ENCODE data around the gene NUMB.
A peak's percentile ranks its signal among the peaks of the same experiment; 100 is the strongest.

The NUMB gene

GRCh38 chr14:73264080-73264884 lies 194.1 kb downstream of the NUMB start:
- DNase-seq = no peak
- Mint-ChIP-seq H3K36me3 (ENCODE audit: low read depth) (no peaks in the 10 kb centered on the region), H3K4me3 (no peak overlapping the region), H3K27ac (no peak overlapping the region), H3K9me3 (no peaks in the 10 kb centered on the region), H3K27me3 (peaks cover 15% of the 10 kb centered on the region), H3K4me1 (ENCODE audit: low read depth) (no peaks in the 10 kb centered on the region)

- Mint-ChIP-seq H3K4me1 (ENCODE audit: low read depth) (no peaks in the 10 kb centered on the region), H3K27ac (no peak overlapping the region), H3K9me3 (no peaks in the 10 kb centered on the region), H3K36me3 (ENCODE audit: low read depth) (no peaks in the 10 kb centered on the region), H3K27me3 (peaks cover 9% of the 10 kb centered on the region), H3K4me3 (no peak overlapping the region)
- DNase-seq = no peak
These were observed 194.7 kb downstream of the NUMB start for GRCh38 chr14:73263606-73264005.

- Mint-ChIP-seq H3K27me3 (peaks cover 9% of the 10 kb centered on the region), H3K36me3 (ENCODE audit: low read depth) (no peaks in the 10 kb centered on the region), H3K4me1 (ENCODE audit: low read depth) (peaks cover 5% of the 10 kb centered on the region), H3K9me3 (no peaks in the 10 kb centered on the region), H3K4me3 (no peak overlapping the region), H3K27ac (no peak overlapping the region)
- no peak for DNase-seq
These were observed 195.7 kb downstream of the NUMB start for GRCh38 chr14:73262427-73263183.

GRCh38 chr14:73261520-73262426 lies 196.6 kb downstream of the NUMB start:
- Mint-ChIP-seq H3K36me3 (ENCODE audit: low read depth) (no peaks in the 10 kb centered on the region), H3K27ac (no peak overlapping the region), H3K9me3 (no peaks in the 10 kb centered on the region), H3K4me1 (ENCODE audit: low read depth) (peaks cover 5% of the 10 kb centered on the region), H3K27me3 (peaks cover 9% of the 10 kb centered on the region), H3K4me3 (no peak overlapping the region)
- peak; percentile 27 for DNase-seq

GRCh38 chr14:73261075-73261474 lies 197.3 kb downstream of the NUMB start:
- Mint-ChIP-seq H3K9me3 (no peaks in the 10 kb centered on the region), H3K27me3 (peaks cover 9% of the 10 kb centered on the region), H3K4me3 (no peak overlapping the region), H3K4me1 (ENCODE audit: low read depth) (peaks cover 5% of the 10 kb centered on the region), H3K27ac (no peak overlapping the region), H3K36me3 (ENCODE audit: low read depth) (no peaks in the 10 kb centered on the region)
- DNase-seq = peak; percentile 27

GRCh38 chr14:73260574-73260973 lies 197.8 kb downstream of the NUMB start:
- H3K9me3 Mint-ChIP-seq = no peaks in the 10 kb centered on the region
- H3K4me3 Mint-ChIP-seq = no peak overlapping the region
- H3K4me1 Mint-ChIP-seq (ENCODE audit: low read depth) = peaks cover 5% of the 10 kb centered on the region

GRCh38 chr14:73259837-73260236 lies 198.5 kb downstream of the NUMB start:
- no peak for DNase-seq
- no peak overlapping the region for H3K4me3 Mint-ChIP-seq
- H3K36me3 Mint-ChIP-seq (ENCODE audit: low read depth) = no peaks in the 10 kb centered on the region
- no peaks in the 10 kb centered on the region for H3K9me3 Mint-ChIP-seq
- H3K4me1 Mint-ChIP-seq (ENCODE audit: low read depth) = peaks cover 5% of the 10 kb centered on the region
- H3K27me3 Mint-ChIP-seq = peaks cover 9% of the 10 kb centered on the region
- no peak overlapping the region for H3K27ac Mint-ChIP-seq

More at GRCh38 chr14:73260574-73260973, 197.8 kb downstream of the NUMB start:
- peak; percentile 22 for DNase-seq
- Mint-ChIP-seq H3K27ac (no peak overlapping the region), H3K27me3 (peaks cover 9% of the 10 kb centered on the region), H3K36me3 (ENCODE audit: low read depth) (no peaks in the 10 kb centered on the region)

- Mint-ChIP-seq H3K27ac (no peak overlapping the region), H3K9me3 (no peaks in the 10 kb centered on the region), H3K4me1 (ENCODE audit: low read depth) (peaks cover 5% of the 10 kb centered on the region), H3K27me3 (peaks cover 6% of the 10 kb centered on the region), H3K4me3 (no peak overlapping the region), H3K36me3 (ENCODE audit: low read depth) (no peaks in the 10 kb centered on the region)
- DNase-seq = peak; percentile 26
These were observed 199.3 kb downstream of the NUMB start for GRCh38 chr14:73258845-73259611.

- H3K27ac Mint-ChIP-seq = no peak overlapping the region
- peaks cover 5% of the 10 kb centered on the region for H3K4me1 Mint-ChIP-seq (ENCODE audit: low read depth)
- no peak for DNase-seq
- no peaks in the 10 kb centered on the region for H3K36me3 Mint-ChIP-seq (ENCODE audit: low read depth)
- peaks cover 3% of the 10 kb centered on the region for H3K27me3 Mint-ChIP-seq
- no peak overlapping the region for H3K4me3 Mint-ChIP-seq
- no peaks in the 10 kb centered on the region for H3K9me3 Mint-ChIP-seq
These were observed 200.3 kb downstream of the NUMB start for GRCh38 chr14:73258076-73258475.

GRCh38 chr14:73255693-73256225 lies 202.6 kb downstream of the NUMB start:
- Mint-ChIP-seq H3K4me1 (ENCODE audit: low read depth) (peaks cover 5% of the 10 kb centered on the region), H3K27me3 (no peaks in the 10 kb centered on the region), H3K36me3 (ENCODE audit: low read depth) (no peaks in the 10 kb centered on the region), H3K27ac (no peak overlapping the region), H3K4me3 (no peak overlapping the region), H3K9me3 (no peaks in the 10 kb centered on the region)
- DNase-seq = no peak

GRCh38 chr14:73255005-73255400 lies 203.3 kb downstream of the NUMB start:
- H3K36me3 Mint-ChIP-seq (ENCODE audit: low read depth) = no peaks in the 10 kb centered on the region
- no peaks in the 10 kb centered on the region for H3K9me3 Mint-ChIP-seq
- H3K27me3 Mint-ChIP-seq = no peaks in the 10 kb centered on the region
- DNase-seq = no peak
- H3K27ac Mint-ChIP-seq = no peak overlapping the region
- no peak overlapping the region for H3K4me3 Mint-ChIP-seq
- peaks cover 5% of the 10 kb centered on the region for H3K4me1 Mint-ChIP-seq (ENCODE audit: low read depth)

- Mint-ChIP-seq H3K9me3 (no peaks in the 10 kb centered on the region), H3K4me3 (no peak overlapping the region), H3K27ac (no peak overlapping the region), H3K27me3 (no peaks in the 10 kb centered on the region), H3K36me3 (ENCODE audit: low read depth) (no peaks in the 10 kb centered on the region), H3K4me1 (ENCODE audit: low read depth) (peaks cover 5% of the 10 kb centered on the region)
- DNase-seq = no peak
These were observed 203.9 kb downstream of the NUMB start for GRCh38 chr14:73254247-73255004.

- DNase-seq = no peak
- Mint-ChIP-seq H3K27me3 (no peaks in the 10 kb centered on the region), H3K36me3 (ENCODE audit: low read depth) (no peaks in the 10 kb centered on the region), H3K9me3 (no peaks in the 10 kb centered on the region), H3K4me3 (no peak overlapping the region), H3K4me1 (ENCODE audit: low read depth) (peaks cover 6% of the 10 kb centered on the region), H3K27ac (no peak overlapping the region)
These were observed 204.6 kb downstream of the NUMB start for GRCh38 chr14:73253721-73254120.

Data from activated T-cell treated with anti-CD3 and anti-CD28 coated beads, Interleukin-2, amount 50 U/mL, for 24 hours (primary cell).